Ishikawa (cell line): ENCODE results near the gene HSD17B12.

Experiments used
- CEBPB ChIP-seq: IDR thresholded peaks from 2 replicates; pipeline ENCODE4 v1.6.1; 2012
- CREB1 ChIP-seq: IDR thresholded peaks from 2 replicates; pipeline ENCODE4 v1.6.1; 2012; ENCODE audit warnings: low read depth
- EGR1 ChIP-seq: IDR thresholded peaks from 2 replicates; pipeline ENCODE4 v1.6.1; 2012
- EP300 ChIP-seq: IDR thresholded peaks from 2 replicates; pipeline ENCODE4 v1.6.1; 2012; ENCODE audit warnings: borderline replicate concordance
- FOXM1 ChIP-seq: IDR thresholded peaks from 2 replicates; pipeline ENCODE4 v1.6.1; 2012; ENCODE audit warnings: low read depth, borderline replicate concordance
- MAX ChIP-seq: IDR thresholded peaks from 2 replicates; pipeline ENCODE4 v1.6.1; 2012
- NFIC ChIP-seq: IDR thresholded peaks from 2 replicates; pipeline ENCODE4 v1.6.1; 2012
- RAD21 ChIP-seq: IDR thresholded peaks from 2 replicates; pipeline ENCODE4 v1.6.1; 2012; ENCODE audit warnings: low read depth
- REST ChIP-seq: IDR thresholded peaks from 2 replicates; pipeline ENCODE4 v1.6.1; 2012; ENCODE audit warnings: low read depth, mild to moderate bottlenecking
- TAF1 ChIP-seq: IDR thresholded peaks from 2 replicates; pipeline ENCODE4 v1.6.1; 2012; ENCODE audit warnings: low read depth, mild to moderate bottlenecking
- TCF12 ChIP-seq: IDR thresholded peaks from 2 replicates; pipeline ENCODE4 v1.6.1; 2012; ENCODE audit warnings: low read depth
- TEAD4 ChIP-seq: IDR thresholded peaks from 2 replicates; pipeline ENCODE4 v1.6.1; 2012
- USF1 ChIP-seq: IDR thresholded peaks from 2 replicates; pipeline ENCODE4 v1.6.1; 2012
- YY1 ChIP-seq: IDR thresholded peaks from 2 replicates; pipeline ENCODE4 v1.6.1; 2012; ENCODE audit warnings: low read depth
- ZBTB7A ChIP-seq: IDR thresholded peaks from 2 replicates; pipeline ENCODE4 v1.6.1; 2012; ENCODE audit warnings: low read depth

HSD17B12 gene

GRCh38 chr11:43685440-43685839 is 4.9 kb downstream of the HSD17B12 start:
- TF ChIP-seq REST, result no peak
- no peak for TF ChIP-seq ZBTB7A
- no peak for TF ChIP-seq FOXM1
- TF ChIP-seq CEBPB, result no peak
- no peak for TF ChIP-seq TEAD4
- TF ChIP-seq MAX, result no peak
- no peak for TF ChIP-seq NFIC
- no peak for TF ChIP-seq RAD21
- no peak for TF ChIP-seq EP300
- TF ChIP-seq TCF12, result no peak
- no peak for TF ChIP-seq CREB1
- no peak for TF ChIP-seq YY1
- TF ChIP-seq TAF1, result no peak
- no peak for TF ChIP-seq EGR1
- no peak for TF ChIP-seq USF1

GRCh38 chr11:43686207-43686606 is 5.7 kb downstream of the HSD17B12 start:
- TF ChIP-seq MAX, result no peak
- TF ChIP-seq CREB1, result no peak

- TF ChIP-seq REST (no peak), RAD21 (no peak), NFIC (no peak), MAX (no peak), ZBTB7A (no peak), EGR1 (no peak), FOXM1 (no peak), USF1 (no peak), CEBPB (no peak)
Observed at GRCh38 chr11:43687120-43687791, 6.7 kb downstream of the HSD17B12 start.

GRCh38 chr11:43688394-43688793 is 7.9 kb downstream of the HSD17B12 start:
- TF ChIP-seq CREB1 (no peak), NFIC (no peak), TAF1 (no peak), USF1 (no peak), YY1 (no peak), CEBPB (no peak), MAX (no peak), TCF12 (no peak), EP300 (no peak), EGR1 (no peak)

- TF ChIP-seq RAD21 (no peak), EGR1 (no peak), FOXM1 (no peak), TEAD4 (no peak), USF1 (no peak), MAX (no peak), TAF1 (no peak), CEBPB (no peak), NFIC (no peak), TCF12 (no peak), REST (no peak), YY1 (no peak), ZBTB7A (no peak), EP300 (no peak), CREB1 (no peak)
Observed at GRCh38 chr11:43689167-43689566, 8.6 kb downstream of the HSD17B12 start.
